ENCODE measurements around the gene MGAT2.
"Not testable (repeated sequence)": the region's sequence is repeated elsewhere in the genome, so short reads cannot be mapped to it uniquely, and the experiment has no call there.

MGAT2 gene

DNA sequence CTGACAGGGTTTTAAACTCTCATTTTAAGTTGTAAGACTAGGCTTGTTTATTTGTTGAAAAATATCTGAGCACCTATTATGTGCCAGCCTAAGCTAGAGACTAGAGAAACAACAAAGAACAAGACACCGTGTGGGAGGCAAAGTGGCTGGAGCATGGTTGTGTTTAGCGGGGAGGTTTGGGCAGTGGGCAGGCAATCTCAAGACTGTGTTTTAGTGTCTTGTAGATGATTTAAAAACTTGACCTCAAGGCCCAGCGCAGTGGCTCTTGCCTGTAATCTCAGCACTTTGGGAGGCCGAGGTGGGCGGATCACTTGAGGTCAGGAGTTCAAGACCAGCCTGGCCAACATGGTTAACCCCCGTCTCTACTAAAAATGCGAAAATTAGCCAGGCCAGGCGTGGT, 7.9 kb upstream of the MGAT2 start:
- DNase-seq: no peak

DNA sequence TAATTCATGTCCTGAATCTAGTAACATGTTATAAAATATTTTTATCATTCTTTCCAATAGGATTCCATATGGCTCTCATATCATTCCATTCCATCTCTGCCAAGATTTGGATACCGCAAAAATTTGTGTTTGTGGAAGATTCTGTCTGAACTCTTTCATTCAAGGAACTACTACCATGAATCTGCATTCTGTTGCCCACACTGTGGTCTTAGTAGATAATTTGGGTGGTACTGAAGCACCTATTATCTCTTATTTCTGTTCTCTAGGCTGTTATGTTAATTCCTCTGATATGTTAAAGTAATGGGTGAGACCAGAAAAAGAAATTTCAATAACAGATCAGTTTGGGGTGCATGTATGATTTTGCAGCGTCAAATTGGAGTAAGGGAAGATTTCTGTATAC, 6.4 kb upstream of the MGAT2 start:
- no peak for DNase-seq

DNA sequence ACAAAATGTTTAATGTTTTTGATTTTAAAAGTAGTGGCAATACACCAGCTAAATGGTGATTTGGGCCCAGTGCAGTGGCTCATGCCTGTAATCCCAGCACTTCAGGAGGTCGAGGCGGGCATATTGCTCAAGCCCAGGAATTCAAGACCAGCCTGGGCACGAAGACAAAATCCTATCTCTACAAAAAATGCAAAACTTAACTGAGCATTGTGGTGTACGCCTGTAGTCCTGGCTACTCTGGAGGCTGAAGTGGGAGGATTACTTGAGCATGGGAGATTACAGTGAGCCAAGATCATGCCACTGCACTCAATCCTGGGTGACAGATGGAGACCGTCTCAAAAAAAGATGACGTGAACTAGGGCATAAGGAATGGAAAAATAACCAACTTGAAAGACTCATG, 4.8 kb upstream of the MGAT2 start:
- DNase-seq: no peak

DNA sequence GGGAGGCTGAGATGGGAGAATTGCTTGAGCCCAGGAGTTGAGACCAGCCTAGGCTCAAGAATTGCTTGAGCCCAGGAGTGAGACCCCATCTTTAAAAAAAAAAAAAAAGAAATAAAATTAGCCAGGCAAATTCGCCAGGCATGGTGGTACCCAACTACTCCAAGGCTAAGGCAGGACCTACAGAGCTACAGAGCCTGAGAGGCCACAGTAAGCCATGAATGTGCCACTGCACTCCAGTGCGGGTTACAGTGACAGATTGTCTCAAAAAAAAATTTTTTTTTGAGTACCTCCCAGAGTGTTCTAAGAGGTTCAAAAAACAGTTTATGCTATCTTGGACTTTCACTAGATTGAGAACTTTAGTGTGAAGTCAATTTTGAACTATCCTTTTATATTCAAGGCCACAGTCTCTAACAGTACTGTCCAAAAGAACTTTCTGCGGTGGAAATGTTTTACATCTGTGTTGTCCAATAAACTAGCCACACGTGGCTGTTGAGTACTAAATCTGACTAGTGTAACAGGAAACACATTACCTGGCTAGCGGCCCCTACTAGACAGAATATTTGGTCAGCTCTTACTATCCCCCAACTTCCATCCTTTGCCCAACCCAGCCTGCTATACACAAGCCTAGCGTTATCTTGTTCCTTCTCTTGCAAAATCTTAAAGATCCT, 2.6 kb upstream of the MGAT2 start:
- no peak for DNase-seq

DNA sequence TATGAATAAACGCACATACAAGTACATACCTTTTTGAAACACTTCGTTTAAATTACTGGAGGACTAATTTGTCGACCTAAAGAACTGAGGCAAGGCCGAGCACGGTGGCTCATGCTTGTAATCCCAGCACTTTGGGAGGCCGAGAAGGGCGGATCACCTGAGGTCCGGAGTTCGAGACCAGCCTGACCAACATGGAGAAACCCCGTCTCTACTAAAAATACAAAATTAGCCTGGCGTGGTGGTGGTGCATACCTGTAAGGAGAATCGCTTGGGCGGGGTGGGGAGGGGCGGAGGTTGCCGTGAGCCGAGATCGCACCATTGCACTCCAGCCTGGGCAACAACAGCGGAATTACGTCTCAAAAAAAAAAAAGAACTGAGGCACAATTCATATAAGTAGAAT, 1.3 kb upstream of the MGAT2 start:
- not testable (repeated sequence) for DNase-seq

DNA sequence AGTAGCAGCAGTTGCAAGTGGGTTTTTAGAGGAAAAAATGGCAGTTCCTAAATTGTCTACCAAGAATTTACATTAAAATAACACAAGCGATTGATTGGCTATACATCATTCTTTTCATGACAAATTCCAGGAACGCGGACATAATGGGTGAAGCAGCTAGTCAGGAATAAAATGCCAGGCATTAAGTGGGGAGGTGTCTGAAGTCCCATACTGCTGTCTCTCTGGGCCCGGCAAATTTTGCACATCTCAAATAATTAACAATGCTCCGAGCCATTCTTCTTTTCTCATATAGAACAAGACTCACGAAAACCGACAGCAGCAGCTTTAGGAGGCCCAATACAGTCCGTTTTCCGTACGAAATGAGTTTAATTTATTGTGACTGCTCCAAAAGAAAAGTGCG, 869 bp upstream of the MGAT2 start:
- DNase-seq: no peak

DNA sequence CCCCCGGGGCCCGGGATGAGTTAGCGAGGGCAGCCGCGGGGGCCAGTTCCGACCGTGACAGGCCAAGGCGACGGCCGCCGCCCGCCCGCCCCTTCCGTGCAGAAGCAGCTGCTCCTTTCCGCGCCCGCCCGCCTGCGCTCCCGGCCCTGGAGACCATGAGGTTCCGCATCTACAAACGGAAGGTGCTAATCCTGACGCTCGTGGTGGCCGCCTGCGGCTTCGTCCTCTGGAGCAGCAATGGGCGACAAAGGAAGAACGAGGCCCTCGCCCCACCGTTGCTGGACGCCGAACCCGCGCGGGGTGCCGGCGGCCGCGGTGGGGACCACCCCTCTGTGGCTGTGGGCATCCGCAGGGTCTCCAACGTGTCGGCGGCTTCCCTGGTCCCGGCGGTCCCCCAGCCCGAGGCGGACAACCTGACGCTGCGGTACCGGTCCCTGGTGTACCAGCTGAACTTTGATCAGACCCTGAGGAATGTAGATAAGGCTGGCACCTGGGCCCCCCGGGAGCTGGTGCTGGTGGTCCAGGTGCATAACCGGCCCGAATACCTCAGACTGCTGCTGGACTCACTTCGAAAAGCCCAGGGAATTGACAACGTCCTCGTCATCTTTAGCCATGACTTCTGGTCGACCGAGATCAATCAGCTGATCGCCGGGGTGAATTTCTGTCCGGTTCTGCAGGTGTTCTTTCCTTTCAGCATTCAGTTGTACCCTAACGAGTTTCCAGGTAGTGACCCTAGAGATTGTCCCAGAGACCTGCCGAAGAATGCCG, 699 bp downstream of the MGAT2 start:
- no peak for DNase-seq

DNA sequence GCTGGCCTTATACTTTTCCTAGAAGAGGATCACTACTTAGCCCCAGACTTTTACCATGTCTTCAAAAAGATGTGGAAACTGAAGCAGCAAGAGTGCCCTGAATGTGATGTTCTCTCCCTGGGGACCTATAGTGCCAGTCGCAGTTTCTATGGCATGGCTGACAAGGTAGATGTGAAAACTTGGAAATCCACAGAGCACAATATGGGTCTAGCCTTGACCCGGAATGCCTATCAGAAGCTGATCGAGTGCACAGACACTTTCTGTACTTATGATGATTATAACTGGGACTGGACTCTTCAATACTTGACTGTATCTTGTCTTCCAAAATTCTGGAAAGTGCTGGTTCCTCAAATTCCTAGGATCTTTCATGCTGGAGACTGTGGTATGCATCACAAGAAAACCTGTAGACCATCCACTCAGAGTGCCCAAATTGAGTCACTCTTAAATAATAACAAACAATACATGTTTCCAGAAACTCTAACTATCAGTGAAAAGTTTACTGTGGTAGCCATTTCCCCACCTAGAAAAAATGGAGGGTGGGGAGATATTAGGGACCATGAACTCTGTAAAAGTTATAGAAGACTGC, 1.5 kb downstream of the MGAT2 start:
- DNase-seq: no peak

DNA sequence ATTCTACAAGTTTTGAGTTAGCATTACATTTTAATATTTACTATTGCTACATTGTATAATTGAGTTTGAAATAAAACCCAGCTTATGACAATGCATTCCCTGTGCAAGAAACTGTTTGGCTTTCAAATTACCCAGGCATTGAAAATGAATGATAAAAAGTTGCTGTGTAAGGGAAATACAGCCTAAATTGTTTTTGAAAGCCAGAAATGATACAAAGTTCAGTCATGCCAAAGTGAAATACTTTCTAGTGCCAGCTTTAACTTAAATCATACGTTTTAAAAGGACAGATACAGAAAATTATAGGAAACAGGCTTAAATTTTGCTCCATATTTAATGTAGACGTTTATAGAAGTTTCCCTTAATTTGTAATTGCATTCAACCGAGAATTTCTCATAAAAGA, 2.8 kb downstream of the MGAT2 start:
- DNase-seq: no peak

DNA sequence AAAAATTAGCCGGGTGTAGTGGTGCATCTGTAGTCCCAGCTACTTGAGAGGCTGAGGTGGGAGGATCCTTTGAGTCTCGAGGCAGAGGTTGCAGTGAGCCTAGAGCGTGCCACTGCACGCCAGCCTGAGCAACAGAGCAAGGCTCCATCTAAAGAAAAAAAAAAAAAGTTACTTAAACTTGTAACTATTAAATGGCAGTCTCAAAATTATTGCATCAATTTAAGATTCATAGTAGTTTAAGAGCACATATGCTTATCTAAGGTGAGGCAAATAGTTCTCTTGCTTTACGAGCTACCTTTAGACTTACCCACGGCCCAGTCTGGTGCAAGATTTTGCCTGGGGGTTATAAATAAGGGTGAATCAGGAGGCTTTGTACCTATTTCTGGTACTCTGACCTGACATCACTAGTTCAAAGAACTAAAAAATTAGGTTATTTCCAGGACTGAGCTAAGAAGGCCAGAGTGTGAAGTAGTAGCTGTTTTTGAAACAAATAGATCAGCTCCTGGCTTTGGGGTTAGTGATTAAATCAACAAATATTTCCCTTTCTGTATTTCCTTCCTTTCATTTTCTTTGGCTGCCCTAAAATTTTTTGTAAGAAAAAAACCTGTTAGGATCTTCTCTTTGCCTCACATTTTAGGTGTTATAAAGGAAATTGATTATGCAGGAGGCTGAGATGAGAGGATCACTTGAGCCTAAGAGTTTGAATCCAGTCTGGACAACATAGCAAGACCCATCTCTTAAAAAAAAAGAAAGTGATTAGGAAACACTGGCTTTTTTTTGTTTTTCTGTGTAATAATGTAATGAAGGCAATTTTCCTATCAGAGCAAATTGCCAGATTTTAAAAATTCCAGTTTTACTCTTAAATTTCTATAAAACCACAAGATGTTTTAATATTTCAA, 3.6 kb downstream of the MGAT2 start:
- no peak for DNase-seq

DNA sequence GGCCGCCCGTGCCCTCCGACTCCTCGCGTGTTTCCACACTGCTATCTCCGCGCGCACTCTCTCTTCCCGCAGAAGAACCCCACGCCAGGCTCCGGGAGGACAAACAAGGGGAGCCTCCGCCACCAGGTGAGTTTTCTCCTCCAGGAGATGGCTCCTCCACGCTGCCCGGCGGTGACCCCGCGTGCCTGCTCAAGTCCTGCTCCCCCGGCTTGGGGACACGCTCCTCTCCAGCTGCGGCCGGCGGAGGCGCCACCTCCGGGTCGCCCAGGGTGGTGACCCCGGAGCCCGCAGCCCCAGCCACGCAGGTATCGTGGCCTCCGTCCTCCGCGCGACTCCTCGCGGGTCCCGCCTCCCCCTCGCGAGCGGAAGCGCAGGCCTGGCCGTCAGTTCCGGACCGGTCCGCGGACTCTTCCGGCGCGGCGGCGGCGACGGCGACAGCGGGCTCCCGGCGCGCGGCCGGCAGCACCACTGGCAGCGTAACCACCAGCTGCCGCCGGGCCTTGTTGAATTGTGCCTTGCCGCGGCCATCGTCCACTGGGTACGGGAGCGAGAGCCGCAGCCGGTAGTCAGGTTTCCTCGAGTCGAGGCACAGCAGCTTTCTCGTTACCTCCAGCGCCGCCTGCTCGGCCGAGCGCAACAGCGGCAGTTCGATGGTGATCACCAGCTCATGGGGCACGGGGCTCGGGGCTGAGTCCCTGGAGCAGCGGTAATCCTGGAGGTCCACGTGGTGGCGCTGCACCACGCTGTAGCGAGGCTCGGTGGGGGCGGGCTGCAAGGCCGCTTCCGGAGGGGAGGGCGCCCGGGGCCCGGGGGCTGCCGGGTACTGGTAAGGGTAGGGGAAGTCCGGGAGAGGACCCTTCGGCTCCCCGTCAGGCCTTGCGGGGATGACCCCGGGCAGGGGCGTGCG, 13.3 kb downstream of the MGAT2 start:
- peak; percentile 91 for DNase-seq

DNA sequence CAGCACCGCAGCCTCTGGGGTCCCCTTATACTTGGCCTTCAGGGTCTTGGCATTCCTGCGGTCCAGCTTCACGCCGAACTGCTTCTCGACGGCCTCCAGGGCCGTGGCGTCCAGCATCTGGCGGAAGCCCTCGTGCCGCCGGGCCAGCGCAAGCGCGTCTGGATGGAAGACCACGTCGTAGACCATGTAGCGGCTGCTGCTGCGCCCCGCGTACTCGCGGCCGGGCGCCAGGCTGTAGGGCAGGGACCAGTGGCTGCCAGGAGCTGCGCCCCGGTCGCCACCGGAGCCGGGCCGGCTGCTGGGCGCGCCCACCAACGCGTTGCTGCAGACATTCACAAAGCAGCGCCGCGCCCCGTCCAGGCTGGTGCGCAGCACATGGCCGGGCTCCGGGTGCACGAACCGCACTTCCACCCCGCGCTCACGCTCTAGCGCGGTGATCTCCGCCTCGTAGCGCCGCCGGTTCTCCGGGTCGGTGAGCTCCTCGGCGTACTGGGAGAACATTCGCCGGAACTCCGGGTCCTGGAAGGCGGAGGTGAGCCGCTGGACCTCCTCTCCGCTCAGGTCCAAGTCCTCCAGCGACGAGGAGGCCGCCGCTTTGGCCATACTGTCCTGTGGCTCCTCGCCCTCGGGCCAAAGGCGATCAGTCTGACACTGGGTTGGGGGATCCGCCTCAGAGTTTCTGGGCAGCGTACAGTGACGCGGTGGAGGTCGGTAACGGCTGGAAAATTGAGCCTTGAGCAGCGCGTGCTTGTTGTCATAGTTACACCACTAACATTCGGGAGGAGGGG, 14.1 kb downstream of the MGAT2 start, which contains the start of gene DNAAF2:
DNAAF2 (minus strand) TSS at position 698 of the 788 bp plus-strand sequence; CDS start at position 603, 95 bp downstream.
- DNase-seq: peak; percentile 41

DNA sequence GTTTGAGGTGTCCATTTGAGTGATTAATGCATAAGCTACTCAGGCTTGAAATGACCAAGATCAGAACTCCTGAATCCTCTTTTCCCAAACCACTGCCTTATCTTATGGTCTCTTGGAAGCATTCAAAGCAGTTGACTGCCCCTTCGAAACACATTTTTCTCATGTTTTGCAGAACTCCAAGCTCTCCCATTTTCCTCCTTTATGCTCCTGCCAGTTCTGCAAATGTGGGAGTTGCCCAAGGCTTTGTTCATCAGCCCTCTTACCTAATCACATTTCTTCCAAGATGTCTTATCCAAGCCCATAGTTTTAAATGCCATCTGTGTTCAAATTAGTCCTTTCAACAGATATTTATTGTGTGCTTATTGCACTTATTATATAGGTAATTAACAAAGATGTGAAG, 16.3 kb downstream of the MGAT2 start:
- DNase-seq: no peak

DNA sequence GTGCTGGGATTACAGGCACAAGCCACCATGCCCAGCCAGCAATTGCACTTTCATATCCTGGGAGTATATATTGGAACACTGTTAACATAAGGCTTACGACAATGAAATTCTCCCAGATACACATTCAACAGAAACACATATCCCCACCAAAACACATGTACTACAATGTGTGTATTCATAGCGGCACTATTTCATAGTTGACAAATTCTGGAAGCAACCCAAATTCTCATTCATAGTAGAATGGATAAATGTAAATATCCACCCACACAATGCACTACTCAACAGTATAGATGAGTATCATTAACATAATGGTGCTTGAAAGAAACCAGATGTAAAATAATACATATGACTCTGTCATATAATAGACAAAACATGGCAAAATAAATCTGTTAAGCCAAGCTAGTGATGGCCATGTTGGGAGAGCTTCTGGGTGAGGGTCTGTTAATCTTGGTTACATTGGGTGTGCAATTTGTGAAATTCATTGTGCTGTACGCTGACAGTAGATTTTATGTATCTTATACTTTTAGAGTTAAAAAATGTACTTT, 17.0 kb downstream of the MGAT2 start:
- no peak for DNase-seq

DNA sequence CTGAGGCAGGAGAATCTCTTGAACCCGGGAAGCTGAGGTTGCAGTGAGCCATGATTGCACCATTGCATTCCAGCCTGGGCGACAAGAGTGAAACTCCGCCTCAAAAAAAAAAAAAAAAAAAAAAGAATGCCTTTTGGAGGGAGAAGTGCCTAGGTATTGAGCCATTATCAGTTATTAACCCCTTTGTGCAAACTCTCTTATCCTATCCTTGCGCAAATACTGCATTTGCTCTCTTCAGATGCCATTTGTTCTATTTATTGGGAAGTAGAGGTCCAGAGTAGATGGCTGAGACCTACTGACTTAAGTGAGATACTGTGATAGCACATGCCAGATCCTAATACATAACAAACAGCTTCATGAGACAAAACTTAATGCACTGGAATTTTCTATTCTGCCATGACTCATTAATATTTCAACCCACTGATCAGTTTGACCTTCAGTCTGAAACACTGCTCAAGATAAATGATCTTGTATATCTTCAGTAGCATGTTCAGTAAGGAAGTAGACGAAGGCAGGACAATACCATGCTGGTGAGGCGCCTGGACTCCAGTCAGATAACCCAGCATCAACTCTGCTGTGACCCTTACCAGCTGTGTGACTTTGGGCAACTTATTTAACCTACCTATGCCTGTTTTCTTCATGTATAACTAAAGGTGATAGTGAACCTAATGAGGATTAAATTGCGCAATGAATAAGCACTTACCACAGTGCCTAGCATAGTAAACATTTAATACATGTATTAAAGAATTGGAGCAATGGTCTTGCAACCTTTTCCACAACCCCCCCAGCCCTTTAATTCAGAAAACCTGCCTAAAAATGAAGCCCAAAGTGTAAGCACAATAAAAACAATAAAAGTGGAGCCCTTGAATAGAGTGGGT, 20.2 kb downstream of the MGAT2 start:
- DNase-seq: no peak

DNA sequence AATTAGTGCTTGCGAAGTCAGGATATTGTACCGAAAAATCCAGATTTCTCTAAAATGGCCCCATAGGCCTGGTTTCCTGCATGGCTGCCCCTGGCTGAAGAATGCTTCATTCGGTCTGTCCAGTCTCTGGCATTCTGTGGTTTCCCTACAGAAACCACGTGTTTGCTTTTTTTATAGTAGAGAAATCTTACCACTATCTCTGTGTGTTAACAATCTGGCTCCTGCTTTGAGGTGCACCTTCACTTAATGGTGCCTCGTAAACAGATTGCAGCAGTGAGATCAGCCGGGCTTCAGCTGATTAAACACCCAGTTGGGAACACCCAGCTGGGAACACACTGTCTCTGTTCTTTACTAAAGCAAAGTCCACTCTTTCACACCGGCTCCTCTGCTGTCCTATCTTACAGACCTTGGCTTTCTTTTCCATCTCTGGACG, 21.1 kb downstream of the MGAT2 start:
- DNase-seq: no peak

DNA sequence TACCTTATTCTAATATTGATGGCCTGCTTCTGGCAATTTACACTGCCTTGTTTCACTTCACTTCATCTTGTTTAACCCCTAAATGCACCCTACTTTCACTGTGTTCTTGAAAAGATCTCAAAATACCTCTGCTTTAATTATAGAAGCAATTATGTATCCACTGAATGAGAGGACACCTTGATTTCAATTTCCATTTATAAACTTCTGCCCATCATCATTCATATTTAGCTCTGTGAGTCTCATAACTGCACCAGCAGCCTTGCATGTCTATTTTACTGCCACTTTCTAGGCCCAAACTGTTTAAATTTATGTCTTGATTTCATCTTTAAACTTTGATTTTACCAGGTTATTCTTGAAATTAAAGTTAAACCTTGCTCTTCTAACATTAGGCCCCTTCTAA, 21.6 kb downstream of the MGAT2 start:
- no peak for DNase-seq

DNA sequence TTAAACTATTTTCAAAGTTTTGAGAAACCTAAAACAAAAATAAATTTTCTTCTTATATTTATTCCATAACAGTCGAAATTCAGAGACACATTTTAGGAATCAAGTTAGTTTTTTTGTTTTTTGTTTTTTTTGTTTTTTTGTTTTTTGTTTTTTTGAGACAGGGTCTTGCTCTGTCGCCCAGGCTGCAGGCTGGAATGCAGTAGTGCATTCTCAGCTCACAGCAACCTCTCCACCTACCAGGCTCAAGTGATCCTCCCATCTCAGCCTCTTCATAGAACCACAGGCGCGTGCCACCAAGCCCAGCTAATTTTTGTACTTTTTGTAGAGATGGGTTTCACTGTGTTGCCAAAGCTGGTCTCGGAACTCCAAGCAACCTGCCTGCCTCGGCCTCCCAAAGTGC, 32.9 kb downstream of the MGAT2 start:
- no peak for DNase-seq

DNA sequence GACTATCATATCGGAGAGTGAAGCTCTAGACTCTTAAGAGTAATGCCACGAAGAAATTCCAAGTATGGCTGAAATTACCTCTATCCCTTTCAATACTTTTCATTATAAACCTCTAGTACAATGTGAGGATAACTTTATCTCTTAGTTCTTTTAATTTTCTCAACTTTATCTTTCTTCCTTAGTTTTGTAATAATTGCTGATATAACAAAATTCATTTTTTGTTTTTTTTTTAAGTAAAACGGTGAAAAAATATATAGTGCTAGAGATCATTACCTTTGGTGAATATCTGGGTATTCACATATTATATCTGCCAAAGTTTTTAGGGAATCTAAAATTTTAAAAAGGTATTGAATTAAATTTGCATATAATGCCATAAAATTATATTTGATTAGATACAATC, 33.9 kb downstream of the MGAT2 start:
- no peak for DNase-seq

DNA sequence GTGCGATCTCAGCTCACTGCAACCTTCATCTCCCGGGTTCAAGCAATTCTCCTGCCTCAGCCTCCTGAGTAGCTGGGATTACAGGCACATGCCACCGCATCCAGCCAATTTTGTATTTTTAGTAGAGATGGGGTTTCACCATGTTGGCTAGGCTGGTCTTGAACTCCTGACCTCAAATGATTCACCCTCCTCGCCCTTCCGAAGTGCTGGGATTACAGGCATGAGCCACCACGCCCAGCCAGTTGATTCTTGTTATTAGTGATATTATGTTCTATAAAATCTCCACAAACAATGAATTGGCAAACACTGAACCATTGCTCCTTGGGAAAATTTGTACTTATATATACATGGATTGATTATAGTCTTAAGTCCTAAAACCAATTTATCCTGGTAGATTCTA, 36.9 kb downstream of the MGAT2 start:
- DNase-seq: not testable (repeated sequence)
